C4-2B (cell line): ENCODE data around the gene TTC12.

ENCODE experiments used
- CTCF ChIP-seq: fragments of 450-650 bp; conservative IDR thresholded peaks from 2 replicates; pipeline ENCODE4 v1.5.1; 2017; ENCODE audit warnings: mild to moderate bottlenecking
- ZFX ChIP-seq: fragments of 450-650 bp; IDR thresholded peaks from 2 replicates; pipeline ENCODE4 v1.6.1; 2017

GRCh38 chr11:113412675-113413074, 98.3 kb downstream of the TTC12 start:
- TF ChIP-seq CTCF (no peak), ZFX (no peak)
